Measurements from ENCODE around the gene SARS1.

Gene SARS1

DNA sequence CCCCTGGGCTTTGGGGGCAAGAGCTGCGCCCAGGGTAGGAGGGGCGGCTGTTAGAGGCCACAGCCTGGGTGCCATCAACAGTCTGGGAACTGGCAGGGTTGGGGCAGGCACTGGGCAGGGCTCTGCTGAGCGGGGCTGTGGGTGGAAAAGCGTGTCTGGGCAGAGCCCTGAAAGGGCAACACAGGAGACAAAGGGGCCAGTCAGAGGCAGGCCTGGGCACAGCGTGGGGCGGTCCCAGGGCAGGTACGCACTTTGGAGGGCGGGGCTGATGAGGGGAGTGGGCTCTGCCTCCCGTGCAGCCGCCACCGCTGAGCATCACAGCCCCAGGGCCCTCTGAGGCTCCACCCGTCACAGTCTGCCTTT, 49.5 kb downstream of the SARS1 start:
- TF ChIP-seq ZBTB7A (IDR thresholded peaks at IDR 0.05; ENCODE audit: low read depth) (no peak), FOXM1 (IDR thresholded peaks at IDR 0.05; ENCODE audit: borderline replicate concordance, low read depth) (no peak), YY1 (IDR thresholded peaks at IDR 0.05; ENCODE audit: low read depth) (no peak), TEAD4 (IDR thresholded peaks at IDR 0.05) (no peak), EGR1 (IDR thresholded peaks at IDR 0.05) (no peak), RAD21 (IDR thresholded peaks at IDR 0.05; ENCODE audit: low read depth) (no peak), EP300 (IDR thresholded peaks at IDR 0.05; ENCODE audit: borderline replicate concordance) (no peak), TAF1 (IDR thresholded peaks at IDR 0.05; ENCODE audit: low read depth) (no peak), CREB1 (IDR thresholded peaks at IDR 0.05; ENCODE audit: low read depth) (no peak), TCF12 (IDR thresholded peaks at IDR 0.05; ENCODE audit: low read depth) (no peak; the same call in 1 of the 2 replicates), CEBPB (IDR thresholded peaks at IDR 0.05) (no peak)
- TF ChIP-seq, protein P1, sequence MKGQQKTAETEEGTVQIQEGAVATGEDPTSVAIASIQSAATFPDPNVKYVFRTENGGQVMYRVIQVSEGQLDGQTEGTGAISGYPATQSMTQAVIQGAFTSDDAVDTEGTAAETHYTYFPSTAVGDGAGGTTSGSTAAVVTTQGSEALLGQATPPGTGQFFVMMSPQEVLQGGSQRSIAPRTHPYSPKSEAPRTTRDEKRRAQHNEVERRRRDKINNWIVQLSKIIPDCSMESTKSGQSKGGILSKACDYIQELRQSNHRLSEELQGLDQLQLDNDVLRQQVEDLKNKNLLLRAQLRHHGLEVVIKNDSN (IDR thresholded peaks at IDR 0.05): no peak
- TF ChIP-seq, protein P2, sequence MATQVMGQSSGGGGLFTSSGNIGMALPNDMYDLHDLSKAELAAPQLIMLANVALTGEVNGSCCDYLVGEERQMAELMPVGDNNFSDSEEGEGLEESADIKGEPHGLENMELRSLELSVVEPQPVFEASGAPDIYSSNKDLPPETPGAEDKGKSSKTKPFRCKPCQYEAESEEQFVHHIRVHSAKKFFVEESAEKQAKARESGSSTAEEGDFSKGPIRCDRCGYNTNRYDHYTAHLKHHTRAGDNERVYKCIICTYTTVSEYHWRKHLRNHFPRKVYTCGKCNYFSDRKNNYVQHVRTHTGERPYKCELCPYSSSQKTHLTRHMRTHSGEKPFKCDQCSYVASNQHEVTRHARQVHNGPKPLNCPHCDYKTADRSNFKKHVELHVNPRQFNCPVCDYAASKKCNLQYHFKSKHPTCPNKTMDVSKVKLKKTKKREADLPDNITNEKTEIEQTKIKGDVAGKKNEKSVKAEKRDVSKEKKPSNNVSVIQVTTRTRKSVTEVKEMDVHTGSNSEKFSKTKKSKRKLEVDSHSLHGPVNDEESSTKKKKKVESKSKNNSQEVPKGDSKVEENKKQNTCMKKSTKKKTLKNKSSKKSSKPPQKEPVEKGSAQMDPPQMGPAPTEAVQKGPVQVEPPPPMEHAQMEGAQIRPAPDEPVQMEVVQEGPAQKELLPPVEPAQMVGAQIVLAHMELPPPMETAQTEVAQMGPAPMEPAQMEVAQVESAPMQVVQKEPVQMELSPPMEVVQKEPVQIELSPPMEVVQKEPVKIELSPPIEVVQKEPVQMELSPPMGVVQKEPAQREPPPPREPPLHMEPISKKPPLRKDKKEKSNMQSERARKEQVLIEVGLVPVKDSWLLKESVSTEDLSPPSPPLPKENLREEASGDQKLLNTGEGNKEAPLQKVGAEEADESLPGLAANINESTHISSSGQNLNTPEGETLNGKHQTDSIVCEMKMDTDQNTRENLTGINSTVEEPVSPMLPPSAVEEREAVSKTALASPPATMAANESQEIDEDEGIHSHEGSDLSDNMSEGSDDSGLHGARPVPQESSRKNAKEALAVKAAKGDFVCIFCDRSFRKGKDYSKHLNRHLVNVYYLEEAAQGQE (IDR thresholded peaks at IDR 0.05; ENCODE audit: low read depth): no peak

DNA sequence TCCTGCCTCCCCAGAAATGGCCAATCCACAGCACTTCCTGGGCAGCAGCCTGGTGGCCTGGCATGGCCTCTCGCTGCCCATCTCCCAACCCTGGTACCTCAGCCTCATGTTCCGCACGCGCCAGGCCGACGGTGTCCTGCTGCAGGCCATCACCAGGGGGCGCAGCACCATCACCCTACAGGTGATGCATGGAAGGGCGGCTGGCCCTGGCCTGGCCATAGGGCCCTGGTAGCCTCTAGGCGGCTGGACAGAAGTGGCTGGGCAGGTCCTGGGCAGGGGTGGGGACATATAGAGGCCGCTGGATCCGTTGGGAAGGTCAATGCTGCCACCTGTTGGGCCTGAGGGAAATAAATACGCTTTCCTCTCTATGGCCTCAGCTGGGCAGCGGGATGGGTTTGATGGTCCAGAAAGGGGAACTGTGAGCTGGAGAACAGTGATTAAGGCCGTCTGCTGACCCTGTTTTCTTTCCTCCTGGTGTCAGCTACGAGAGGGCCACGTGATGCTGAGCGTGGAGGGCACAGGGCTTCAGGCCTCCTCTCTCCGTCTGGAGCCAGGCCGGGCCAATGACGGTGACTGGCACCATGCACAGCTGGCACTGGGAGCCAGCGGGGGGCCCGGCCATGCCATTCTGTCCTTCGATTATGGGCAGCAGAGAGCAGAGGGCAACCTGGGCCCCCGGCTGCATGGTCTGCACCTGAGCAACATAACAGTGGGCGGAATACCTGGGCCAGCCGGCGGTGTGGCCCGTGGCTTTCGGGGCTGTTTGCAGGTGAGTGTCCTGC, 50.1 kb downstream of the SARS1 start:
- no peak; the same call in 1 of the 2 replicates for TF ChIP-seq EP300 (IDR thresholded peaks at IDR 0.05; ENCODE audit: borderline replicate concordance)
- no peak for TF ChIP-seq FOXM1 (IDR thresholded peaks at IDR 0.05; ENCODE audit: borderline replicate concordance, low read depth)
- TF ChIP-seq, protein P1 (IDR thresholded peaks at IDR 0.05): 0 out of 2 replicates have a peak, but pooled peaks have one; percentile 37
- peak; percentile 70 for TF ChIP-seq TCF12 (IDR thresholded peaks at IDR 0.05; ENCODE audit: low read depth)
- peak; percentile 46; the same call in 1 of the 2 replicates for TF ChIP-seq TEAD4 (IDR thresholded peaks at IDR 0.05)
- TF ChIP-seq, protein P2 (IDR thresholded peaks at IDR 0.05; ENCODE audit: low read depth): no peak
- TF ChIP-seq CREB1 (IDR thresholded peaks at IDR 0.05; ENCODE audit: low read depth): no peak
- TF ChIP-seq RAD21 (IDR thresholded peaks at IDR 0.05; ENCODE audit: low read depth): peak; percentile 90
- TF ChIP-seq ZBTB7A (IDR thresholded peaks at IDR 0.05; ENCODE audit: low read depth): no peak; the same call in 1 of the 2 replicates
- no peak for TF ChIP-seq NFIC (IDR thresholded peaks at IDR 0.05)
- TF ChIP-seq TAF1 (IDR thresholded peaks at IDR 0.05; ENCODE audit: low read depth): no peak
- TF ChIP-seq YY1 (IDR thresholded peaks at IDR 0.05; ENCODE audit: low read depth): 0 out of 2 replicates have a peak, but pooled peaks have one; percentile 49
- TF ChIP-seq, protein P3, sequence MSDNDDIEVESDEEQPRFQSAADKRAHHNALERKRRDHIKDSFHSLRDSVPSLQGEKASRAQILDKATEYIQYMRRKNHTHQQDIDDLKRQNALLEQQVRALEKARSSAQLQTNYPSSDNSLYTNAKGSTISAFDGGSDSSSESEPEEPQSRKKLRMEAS (IDR thresholded peaks at IDR 0.05): peak; percentile 98
- TF ChIP-seq EGR1 (IDR thresholded peaks at IDR 0.05): no peak
- no peak for TF ChIP-seq CEBPB (IDR thresholded peaks at IDR 0.05)

DNA sequence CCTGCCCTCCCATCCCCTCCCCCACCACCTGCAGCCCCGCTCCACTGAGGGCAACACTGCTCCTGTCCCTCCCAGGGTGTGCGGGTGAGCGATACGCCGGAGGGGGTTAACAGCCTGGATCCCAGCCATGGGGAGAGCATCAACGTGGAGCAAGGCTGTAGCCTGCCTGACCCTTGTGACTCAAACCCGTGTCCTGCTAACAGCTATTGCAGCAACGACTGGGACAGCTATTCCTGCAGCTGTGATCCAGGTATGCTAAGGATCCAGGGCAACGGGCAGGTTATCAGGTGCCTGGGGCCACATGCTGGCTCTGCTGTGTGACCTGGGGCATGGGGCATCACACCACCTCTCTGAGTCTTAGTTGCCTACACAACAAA, 50.6 kb downstream of the SARS1 start:
- TF ChIP-seq TCF12 (IDR thresholded peaks at IDR 0.05; ENCODE audit: low read depth) (no peak), EGR1 (IDR thresholded peaks at IDR 0.05) (no peak), RAD21 (IDR thresholded peaks at IDR 0.05; ENCODE audit: low read depth) (no peak), YY1 (IDR thresholded peaks at IDR 0.05; ENCODE audit: low read depth) (no peak), FOXM1 (IDR thresholded peaks at IDR 0.05; ENCODE audit: borderline replicate concordance, low read depth) (no peak), CREB1 (IDR thresholded peaks at IDR 0.05; ENCODE audit: low read depth) (no peak), CEBPB (IDR thresholded peaks at IDR 0.05) (no peak), EP300 (IDR thresholded peaks at IDR 0.05; ENCODE audit: borderline replicate concordance) (no peak), ZBTB7A (IDR thresholded peaks at IDR 0.05; ENCODE audit: low read depth) (no peak), TAF1 (IDR thresholded peaks at IDR 0.05; ENCODE audit: low read depth) (no peak), NFIC (IDR thresholded peaks at IDR 0.05) (no peak), TEAD4 (IDR thresholded peaks at IDR 0.05) (no peak)
- TF ChIP-seq, protein P2 (IDR thresholded peaks at IDR 0.05; ENCODE audit: low read depth): no peak
- TF ChIP-seq, protein P1 (IDR thresholded peaks at IDR 0.05): no peak
- TF ChIP-seq, protein P3 (IDR thresholded peaks at IDR 0.05): no peak

Data from Ishikawa (cell line).